ENCODE measurements around the gene SDF2. TPM values are rescaled to one million over a fixed set of nuclear protein-coding genes. Genes with fewer than 3 reads are reported as not detected.
"Not testable (repeated sequence)": the region's sequence is repeated elsewhere in the genome, so short reads cannot be mapped to it uniquely, and the experiment has no call there.

SDF2 gene
- total and polyA plus RNA-seq, 8 donors: 57.3 to 74.6 (median 69.0) TPM

DNA sequence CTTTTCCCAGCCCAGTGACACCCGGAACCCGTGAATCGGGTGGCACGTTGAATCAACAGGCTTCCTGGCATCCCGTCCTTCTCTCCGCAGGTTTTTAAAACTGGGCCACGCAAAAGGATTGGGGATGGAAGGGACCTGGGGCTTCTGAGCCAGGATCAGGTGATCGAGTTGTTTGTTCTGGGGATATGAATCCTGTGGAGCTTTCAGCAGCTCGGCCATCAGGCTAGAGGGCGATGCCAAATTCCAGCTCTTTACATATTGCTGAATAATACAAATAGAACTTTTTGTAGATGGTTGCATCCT is 772 bp upstream of the SDF2 start:
- Histone ChIP-seq H3K36me3 (peaks cover 0 to 42% of the 10 kb centered on the region in 2 donors), H3K27ac (peak overlapping the region; percentile 91 to 96), H3K27me3 (no peaks in the 10 kb centered on the region), H3K4me1 (peaks cover 18 to 58% of the 10 kb centered on the region in 2 donors), H3K4me3 (peak overlapping the region; percentile 79 to 84), H3K9me3 (no peaks in the 10 kb centered on the region)
- TF ChIP-seq, protein P1, sequence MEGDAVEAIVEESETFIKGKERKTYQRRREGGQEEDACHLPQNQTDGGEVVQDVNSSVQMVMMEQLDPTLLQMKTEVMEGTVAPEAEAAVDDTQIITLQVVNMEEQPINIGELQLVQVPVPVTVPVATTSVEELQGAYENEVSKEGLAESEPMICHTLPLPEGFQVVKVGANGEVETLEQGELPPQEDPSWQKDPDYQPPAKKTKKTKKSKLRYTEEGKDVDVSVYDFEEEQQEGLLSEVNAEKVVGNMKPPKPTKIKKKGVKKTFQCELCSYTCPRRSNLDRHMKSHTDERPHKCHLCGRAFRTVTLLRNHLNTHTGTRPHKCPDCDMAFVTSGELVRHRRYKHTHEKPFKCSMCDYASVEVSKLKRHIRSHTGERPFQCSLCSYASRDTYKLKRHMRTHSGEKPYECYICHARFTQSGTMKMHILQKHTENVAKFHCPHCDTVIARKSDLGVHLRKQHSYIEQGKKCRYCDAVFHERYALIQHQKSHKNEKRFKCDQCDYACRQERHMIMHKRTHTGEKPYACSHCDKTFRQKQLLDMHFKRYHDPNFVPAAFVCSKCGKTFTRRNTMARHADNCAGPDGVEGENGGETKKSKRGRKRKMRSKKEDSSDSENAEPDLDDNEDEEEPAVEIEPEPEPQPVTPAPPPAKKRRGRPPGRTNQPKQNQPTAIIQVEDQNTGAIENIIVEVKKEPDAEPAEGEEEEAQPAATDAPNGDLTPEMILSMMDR (IDR thresholded peaks at IDR 0.05): no peak
- ATAC-seq: peak; percentile 14
- intact Hi-C loops (cut with DNase I): no loop called here
- no peak for DNase-seq

DNA sequence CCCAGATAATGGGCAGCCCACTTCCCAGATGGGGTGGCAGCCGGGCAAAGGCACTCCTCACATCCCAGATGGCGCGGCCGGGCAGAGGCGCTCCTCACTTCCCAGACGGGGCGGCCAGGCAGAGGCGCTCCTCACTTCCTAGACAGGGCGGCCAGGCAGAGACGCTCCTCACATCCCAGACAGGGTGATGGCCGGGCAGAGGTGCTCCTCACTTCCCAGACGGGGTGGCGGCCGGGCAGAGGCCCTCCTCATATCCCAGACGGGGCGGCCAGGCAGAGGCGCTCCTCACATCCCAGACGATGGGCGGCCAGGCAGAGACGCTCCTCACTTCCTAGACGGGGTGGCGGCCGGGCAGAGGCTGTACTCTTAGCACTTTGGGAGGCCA is 2.2 kb downstream of the SDF2 start:
- H3K9me3 ChIP-seq; ATAC-seq; H3K4me3 ChIP-seq; intact Hi-C loops (cut with DNase I); H3K27ac ChIP-seq; H3K27me3 ChIP-seq: not testable (repeated sequence)
- peak in 1 of 4 donors; percentile 79 for DNase-seq
- peaks cover 0 to 54% of the 10 kb centered on the region in 2 donors for H3K36me3 ChIP-seq
- peaks cover 18 to 41% of the 10 kb centered on the region in 2 donors for H3K4me1 ChIP-seq

DNA sequence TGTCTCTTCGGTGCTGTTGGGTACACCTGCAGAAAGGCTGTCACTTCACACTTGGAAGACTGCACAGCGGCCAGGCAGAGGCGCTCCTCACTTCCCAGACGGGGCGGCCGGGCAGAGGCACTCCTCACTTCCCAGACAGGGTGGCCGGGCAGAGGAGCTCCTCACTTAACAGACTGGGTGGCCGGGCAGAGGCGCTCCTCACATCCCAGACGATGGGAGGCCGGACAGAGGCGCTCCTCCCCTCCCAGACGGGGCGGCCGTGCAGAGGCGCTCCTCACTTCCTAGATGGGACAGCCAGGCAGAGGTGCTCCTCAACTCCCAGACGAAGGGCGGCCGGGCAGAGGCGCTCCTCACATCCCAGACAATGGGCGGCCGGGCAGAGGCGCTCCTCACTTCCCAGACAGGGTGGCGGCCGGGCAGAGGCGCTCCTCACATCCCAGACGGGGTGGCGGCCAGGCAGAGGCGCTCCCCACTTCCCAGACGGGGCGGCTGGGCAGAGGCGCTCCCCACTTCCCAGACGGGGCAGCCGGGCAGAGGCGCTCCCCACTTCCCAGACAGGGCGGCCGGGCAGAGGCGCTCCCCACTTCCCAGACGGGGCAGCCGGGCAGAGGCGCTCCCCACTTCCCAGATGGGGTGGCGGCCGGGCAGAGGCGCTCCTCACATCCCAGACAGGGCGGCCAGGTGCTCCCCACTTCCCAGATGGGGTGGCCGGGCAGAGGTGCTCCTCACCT is 2.8 kb downstream of the SDF2 start:
- ATAC-seq; H3K27ac ChIP-seq; H3K27me3 ChIP-seq; H3K9me3 ChIP-seq; DNase-seq; intact Hi-C loops (cut with DNase I); H3K4me3 ChIP-seq: not testable (repeated sequence)
- Histone ChIP-seq H3K36me3 (peaks cover 0 to 60% of the 10 kb centered on the region in 2 donors), H3K4me1 (peaks cover 18 to 36% of the 10 kb centered on the region in 2 donors)

GRCh38 chr17:28658342-28658741 is 3.4 kb downstream of the SDF2 start:
- intact Hi-C loops (cut with DNase I); H3K4me3 ChIP-seq; H3K27me3 ChIP-seq; ATAC-seq; H3K9me3 ChIP-seq; DNase-seq; H3K27ac ChIP-seq: not testable (repeated sequence)
- peaks cover 15 to 30% of the 10 kb centered on the region in 2 donors for H3K4me1 ChIP-seq
- H3K36me3 ChIP-seq: peaks cover 0 to 65% of the 10 kb centered on the region in 2 donors

DNA sequence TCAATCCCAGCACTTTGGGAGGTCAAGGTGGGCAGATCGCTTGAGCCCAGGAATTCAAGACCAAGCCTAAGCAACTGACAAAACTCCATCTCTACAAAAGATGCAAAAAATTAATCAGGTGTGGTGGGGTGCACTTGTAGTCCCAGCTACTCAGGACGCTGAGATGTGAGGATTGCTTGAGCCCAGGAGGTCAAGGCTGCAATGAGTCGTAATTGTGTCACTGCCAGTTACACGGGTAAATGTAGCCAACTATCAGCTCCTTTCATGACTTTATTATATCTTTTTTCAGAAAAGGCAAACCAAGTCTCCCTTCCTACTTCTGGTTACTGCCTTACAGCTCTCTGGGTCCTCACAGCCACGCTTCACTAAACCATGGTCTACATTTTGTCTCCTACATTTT is 4.0 kb downstream of the SDF2 start:
- peaks cover 9 to 24% of the 10 kb centered on the region in 2 donors for H3K4me1 ChIP-seq
- intact Hi-C loops (cut with DNase I): no loop called here
- H3K27me3 ChIP-seq: no peaks in the 10 kb centered on the region
- TF ChIP-seq, protein P1 (IDR thresholded peaks at IDR 0.05): no peak
- H3K9me3 ChIP-seq: no peaks in the 10 kb centered on the region
- DNase-seq (no peak), ATAC-seq (no peak)
- H3K36me3 ChIP-seq: peaks cover 0 to 68% of the 10 kb centered on the region in 2 donors
- no peak overlapping the region for H3K4me3 ChIP-seq
- no peak overlapping the region for H3K27ac ChIP-seq

GRCh38 chr17:28655160-28655559 is 6.5 kb downstream of the SDF2 start:
- intact Hi-C loops (cut with DNase I): no loop called here
- no peaks in the 10 kb centered on the region for H3K9me3 ChIP-seq

More at GRCh38 chr17:28655160-28655559, 6.5 kb downstream of the SDF2 start:
- Histone ChIP-seq H3K27ac (no peak overlapping the region), H3K4me3 (no peak overlapping the region), H3K36me3 (peaks cover 0 to 91% of the 10 kb centered on the region in 2 donors), H3K27me3 (no peaks in the 10 kb centered on the region), H3K4me1 (peaks cover 0 to 8% of the 10 kb centered on the region in 2 donors)
- DNase-seq (no peak), ATAC-seq (no peak)
- TF ChIP-seq, protein P1 (IDR thresholded peaks at IDR 0.05): no peak

Data from left lung (tissue), 10 donors.